ENCODE data around the gene WDFY2.

The WDFY2 gene

GRCh38 chr13:51816604-51817249, 232.5 kb downstream of the WDFY2 start:
- no peak for DNase-seq (ENCODE audit: low read depth)
- no peak overlapping the region for H3K4me3 ChIP-seq (ENCODE audit: low read length)
- no peak for TF ChIP-seq CTCF (conservative IDR thresholded peaks at IDR 0.05; ENCODE audit: low read depth, low read length)
